22Rv1 (cell line): ENCODE results near the gene ZBTB32.
"Not testable (repeated sequence)": the region's sequence is repeated elsewhere in the genome, so short reads cannot be mapped to it uniquely, and the experiment has no call there.

Experiments
- H3K27ac ChIP-seq: fragments of 450-650 bp; 2 replicates; pipeline ENCODE4 v1.5.1; 2017
- CTCF ChIP-seq: fragments of 450-650 bp; IDR thresholded peaks from 2 replicates; pipeline ENCODE4 v1.5.1; 2017; ENCODE audit warnings: mild to moderate bottlenecking
- ZFX ChIP-seq: fragments of 450-650 bp; IDR thresholded peaks from 2 replicates; pipeline ENCODE4 v1.6.1; 2017; ENCODE audit warnings: antibody characterized with exemption, borderline replicate concordance

The ZBTB32 gene, protein sequence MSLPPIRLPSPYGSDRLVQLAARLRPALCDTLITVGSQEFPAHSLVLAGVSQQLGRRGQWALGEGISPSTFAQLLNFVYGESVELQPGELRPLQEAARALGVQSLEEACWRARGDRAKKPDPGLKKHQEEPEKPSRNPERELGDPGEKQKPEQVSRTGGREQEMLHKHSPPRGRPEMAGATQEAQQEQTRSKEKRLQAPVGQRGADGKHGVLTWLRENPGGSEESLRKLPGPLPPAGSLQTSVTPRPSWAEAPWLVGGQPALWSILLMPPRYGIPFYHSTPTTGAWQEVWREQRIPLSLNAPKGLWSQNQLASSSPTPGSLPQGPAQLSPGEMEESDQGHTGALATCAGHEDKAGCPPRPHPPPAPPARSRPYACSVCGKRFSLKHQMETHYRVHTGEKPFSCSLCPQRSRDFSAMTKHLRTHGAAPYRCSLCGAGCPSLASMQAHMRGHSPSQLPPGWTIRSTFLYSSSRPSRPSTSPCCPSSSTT

DNA sequence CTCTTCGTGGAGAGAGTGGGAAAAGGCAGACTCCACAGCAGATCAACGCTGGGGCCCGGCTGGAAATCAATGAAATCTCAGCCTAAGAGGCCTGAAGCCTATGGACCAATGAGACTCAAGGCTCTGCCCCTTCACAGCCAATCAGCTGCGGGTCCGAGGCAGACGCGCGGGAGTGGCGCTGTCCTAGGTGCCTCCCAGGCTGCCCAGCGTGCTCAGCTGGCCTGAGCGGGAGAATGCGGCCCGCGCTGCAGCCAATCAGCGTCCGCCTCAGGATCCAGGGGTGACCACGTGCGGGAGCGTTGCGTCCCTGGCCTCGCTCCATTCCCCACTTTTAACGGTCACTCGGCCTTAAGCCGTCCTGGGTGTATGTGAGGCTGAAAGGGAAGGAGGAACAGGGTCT lies at the start of gene ZBTB32:
Gene ZBTB32 (plus strand): TSS at position 341 of the 400 bp plus-strand sequence. CDS start 10,069 bp downstream, outside the sequence.
- no peak within 1 kb of the TSS for H3K27ac ChIP-seq
- TF ChIP-seq ZFX (no peak), CTCF (no peak)

GRCh38 chr19:35654828-35655227 lies 49.5 kb upstream of the ZBTB32 start:
- not testable (repeated sequence) for H3K27ac ChIP-seq

- TF ChIP-seq ZFX (no peak), CTCF (no peak)
- no peak overlapping the region for H3K27ac ChIP-seq
Observed at GRCh38 chr19:35655600-35655999, 48.8 kb upstream of the ZBTB32 start.

DNA sequence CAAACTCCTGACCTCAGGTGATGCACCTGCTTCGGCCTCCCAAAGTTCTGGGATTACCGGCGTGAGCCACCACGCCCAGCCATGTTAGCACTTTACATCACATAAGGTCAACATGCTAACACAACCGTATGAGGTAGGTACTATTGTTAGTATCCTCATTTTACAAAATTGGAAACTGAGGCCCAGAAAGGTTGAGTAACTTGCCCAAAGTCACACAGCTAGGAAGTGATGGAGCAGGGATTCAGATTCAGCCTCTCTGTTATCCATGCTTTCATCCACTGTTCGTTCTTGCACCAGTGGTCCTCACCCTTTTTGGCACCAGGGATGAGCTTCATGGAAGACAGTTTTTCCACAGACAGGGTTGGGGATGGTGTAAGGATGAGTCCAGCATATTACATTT lies 47.7 kb upstream of the ZBTB32 start:
- TF ChIP-seq CTCF (no peak), ZFX (no peak)

GRCh38 chr19:35657904-35658700 lies 46.3 kb upstream of the ZBTB32 start:
- no peak for TF ChIP-seq ZFX
- TF ChIP-seq CTCF: 0 out of 2 replicates have a peak, but pooled peaks have one; percentile 4
- no peak overlapping the region for H3K27ac ChIP-seq

More for the DNA sequence above, 47.7 kb upstream of the ZBTB32 start:
- H3K27ac ChIP-seq: no peak overlapping the region

- H3K27ac ChIP-seq: no peak overlapping the region
- TF ChIP-seq CTCF (no peak), ZFX (no peak)
Observed at GRCh38 chr19:35661995-35662340, 42.4 kb upstream of the ZBTB32 start.

- no peak overlapping the region for H3K27ac ChIP-seq
- TF ChIP-seq ZFX: no peak
- no peak for TF ChIP-seq CTCF
Observed at GRCh38 chr19:35663981-35664380, 40.4 kb upstream of the ZBTB32 start.
